Right lobe of liver (tissue), 6 donors: ENCODE results near the gene PRCP. TPM values are rescaled to one million over a fixed set of nuclear protein-coding genes. Genes with fewer than 3 reads are reported as not detected.

Source experiments
- ATAC-seq, 4 donors: fragments of 200-7000 bp; cut with Tn5 transposase; one replicate each; pipeline ENCODE4 v1.9.1; 2020; ENCODE audit warnings: mild to moderate bottlenecking in 4 of 4, moderate library complexity in 4 of 4
- DNase-seq, 3 donors: peaks; one replicate each; pipeline ENCODE4 v3.0.0-alpha.2; 2020
- H3K27ac ChIP-seq, 3 donors: fragments of 200-600 bp; one replicate each; pipeline ENCODE4 v1.8.0; 2022
- H3K27me3 ChIP-seq, 2 donors: fragments of 200-600 bp; one replicate each; pipeline ENCODE4 v1.8.0; 2022
- H3K36me3 ChIP-seq, 4 donors: fragments of 200-600 bp; sonication (generic) in 1 of 4; one replicate each; pipeline versions ENCODE4 v1.5.1 to v1.8.0; 2017 to 2022; ENCODE audit warnings: control low read depth in 1 of 4
- H3K4me1 ChIP-seq, 4 donors: fragments of 200-600 bp; sonication (generic) in 1 of 4; one replicate each; pipeline versions ENCODE4 v1.5.1 to v1.8.0; 2017 to 2022; ENCODE audit warnings: control low read depth in 1 of 4
- H3K4me3 ChIP-seq, 3 donors: fragments of 200-600 bp; one replicate each; pipeline ENCODE4 v1.8.0; 2022
- H3K9me3 ChIP-seq, 4 donors: fragments of 200-600 bp; sonication (generic) in 1 of 4; one replicate each; pipeline versions ENCODE4 v1.5.1 to v1.8.0; 2017 to 2022; ENCODE audit warnings: control low read depth in 1 of 4
- POLR2A ChIP-seq: fragments of 450-650 bp; IDR thresholded peaks from one replicate; pipeline ENCODE4 v1.6.1; 2017; ENCODE audit warnings: antibody characterized with exemption, mild to moderate bottlenecking
- WGBS: methylation state at CpG from one replicate; pipeline ENCODE4 v1.1.6; 2018; ENCODE audit warnings: low coverage, low lambda C conversion rate; ENCODE audit not compliant: insufficient coverage; ENCODE audit errors: missing lambda C conversion rate; 5-methylcytosine and 5-hydroxymethylcytosine counted together
- intact Hi-C, 2 donors: fragments of 100-400 bp; cut with DNase I; formaldehyde crosslinking; loops; one replicate each; pipeline versions ENCODE4 v1.11.2 to v1.14.1; 2022
- total RNA-seq, 6 experiments: library from RNA; depleted of rRNA in 2 of 6; stranded (reverse); fragments of >200 nt in 2 of 6; fragmentation: NEBNext Ultra II Directional in 3 of 6; extraction: Animal tissue kit (Norgen Biotek cat#: 25700) in 3 of 6; gene quantifications; one replicate each; pipeline versions ENCODE4 v1.1.0 to v1.2.4, GENCODE V29; 2016 to 2023
- TF ChIP-seq, protein P1 (sequence below), 4 donors: fragments of 200-600 bp in 3 of 4; fragments of 450-650 bp in 1 of 4; IDR thresholded peaks; one replicate each; pipeline versions ENCODE4 v1.5.1 to v1.8.0; 2016 to 2022; ENCODE audit warnings: antibody characterized with exemption in 4 of 4, mild to moderate bottlenecking in 2 of 4
- donor health status: DM: no; HTN: yes; CAD: no.
- donor health status: DM: no; HTN: no; CAD: no.
- donor health status: DM: no; HTN: no; CAD: no.
- donor health status: DM: no; HTN: yes; CAD: no.
- donor health status: DM: no; HTN: yes; CAD: no.

The PRCP gene
- total RNA-seq, 6 experiments from 2014 or later = 35.4 to 84.9 (median 49.4) TPM

DNA sequence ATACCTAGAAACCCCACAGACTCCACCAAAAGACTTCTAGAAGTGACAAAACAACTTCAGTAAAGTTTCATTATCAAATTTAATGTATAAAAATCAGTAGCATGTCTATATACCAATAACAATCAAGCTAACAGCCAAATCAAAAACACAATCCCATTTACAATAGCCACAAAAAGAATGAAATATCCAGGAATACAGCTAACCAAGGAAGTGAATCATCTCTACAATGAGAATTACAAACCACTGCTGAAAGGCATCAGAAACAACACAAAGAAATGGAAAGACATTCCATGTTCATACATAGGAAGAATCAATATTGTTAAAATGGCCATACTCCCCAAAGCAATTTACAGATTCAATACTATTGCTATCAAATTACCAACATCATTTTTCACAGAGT is 46.0 kb downstream of the PRCP start:
- TF ChIP-seq, protein P1, sequence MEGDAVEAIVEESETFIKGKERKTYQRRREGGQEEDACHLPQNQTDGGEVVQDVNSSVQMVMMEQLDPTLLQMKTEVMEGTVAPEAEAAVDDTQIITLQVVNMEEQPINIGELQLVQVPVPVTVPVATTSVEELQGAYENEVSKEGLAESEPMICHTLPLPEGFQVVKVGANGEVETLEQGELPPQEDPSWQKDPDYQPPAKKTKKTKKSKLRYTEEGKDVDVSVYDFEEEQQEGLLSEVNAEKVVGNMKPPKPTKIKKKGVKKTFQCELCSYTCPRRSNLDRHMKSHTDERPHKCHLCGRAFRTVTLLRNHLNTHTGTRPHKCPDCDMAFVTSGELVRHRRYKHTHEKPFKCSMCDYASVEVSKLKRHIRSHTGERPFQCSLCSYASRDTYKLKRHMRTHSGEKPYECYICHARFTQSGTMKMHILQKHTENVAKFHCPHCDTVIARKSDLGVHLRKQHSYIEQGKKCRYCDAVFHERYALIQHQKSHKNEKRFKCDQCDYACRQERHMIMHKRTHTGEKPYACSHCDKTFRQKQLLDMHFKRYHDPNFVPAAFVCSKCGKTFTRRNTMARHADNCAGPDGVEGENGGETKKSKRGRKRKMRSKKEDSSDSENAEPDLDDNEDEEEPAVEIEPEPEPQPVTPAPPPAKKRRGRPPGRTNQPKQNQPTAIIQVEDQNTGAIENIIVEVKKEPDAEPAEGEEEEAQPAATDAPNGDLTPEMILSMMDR (IDR thresholded peaks at IDR 0.05) = no peak
- TF ChIP-seq POLR2A = no peak
- H3K27ac ChIP-seq = no peak overlapping the region
- ATAC-seq (no peak), DNase-seq (no peak)
- intact Hi-C loops = no loop called here
- no peaks in the 10 kb centered on the region for H3K27me3 ChIP-seq
- no peaks in the 10 kb centered on the region for H3K9me3 ChIP-seq
- H3K4me3 ChIP-seq = no peak overlapping the region
- H3K4me1 ChIP-seq = peaks cover 0 to 3% (median 0%) of the 10 kb centered on the region in 4 donors
- no peaks in the 10 kb centered on the region for H3K36me3 ChIP-seq

DNA sequence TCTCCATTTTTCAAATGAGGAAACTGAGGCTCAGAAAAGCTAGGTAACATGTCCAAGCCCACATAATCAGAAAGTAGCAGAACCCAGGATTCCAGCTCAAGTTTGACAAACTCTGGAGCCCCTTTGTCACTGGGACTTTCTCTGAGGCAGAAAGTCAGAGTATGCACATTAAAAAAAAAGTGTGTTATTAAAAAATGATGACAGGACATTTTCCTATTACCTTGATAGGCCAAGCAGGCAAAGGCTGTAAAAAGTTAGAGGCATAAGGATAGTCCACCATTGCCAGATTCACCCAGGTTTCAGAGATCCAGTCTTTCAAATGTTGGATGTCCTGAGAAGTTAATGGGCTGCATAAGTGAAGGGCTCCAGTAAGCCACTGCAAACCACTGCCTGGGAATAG is 51.4 kb downstream of the PRCP start:
- peaks cover 0 to 8% (median 3%) of the 10 kb centered on the region in 4 donors for H3K36me3 ChIP-seq
- H3K27ac ChIP-seq = no peak overlapping the region
- DNase-seq = no peak
- intact Hi-C loops = no loop called here
- no peaks in the 10 kb centered on the region for H3K27me3 ChIP-seq
- no peaks in the 10 kb centered on the region for H3K9me3 ChIP-seq
- no peak overlapping the region for H3K4me3 ChIP-seq
- no peak for ATAC-seq
- TF ChIP-seq, protein P1 (IDR thresholded peaks at IDR 0.05) = no peak
- no peak for TF ChIP-seq POLR2A
- peaks cover 0 to 3% (median 0%) of the 10 kb centered on the region in 4 donors for H3K4me1 ChIP-seq

DNA sequence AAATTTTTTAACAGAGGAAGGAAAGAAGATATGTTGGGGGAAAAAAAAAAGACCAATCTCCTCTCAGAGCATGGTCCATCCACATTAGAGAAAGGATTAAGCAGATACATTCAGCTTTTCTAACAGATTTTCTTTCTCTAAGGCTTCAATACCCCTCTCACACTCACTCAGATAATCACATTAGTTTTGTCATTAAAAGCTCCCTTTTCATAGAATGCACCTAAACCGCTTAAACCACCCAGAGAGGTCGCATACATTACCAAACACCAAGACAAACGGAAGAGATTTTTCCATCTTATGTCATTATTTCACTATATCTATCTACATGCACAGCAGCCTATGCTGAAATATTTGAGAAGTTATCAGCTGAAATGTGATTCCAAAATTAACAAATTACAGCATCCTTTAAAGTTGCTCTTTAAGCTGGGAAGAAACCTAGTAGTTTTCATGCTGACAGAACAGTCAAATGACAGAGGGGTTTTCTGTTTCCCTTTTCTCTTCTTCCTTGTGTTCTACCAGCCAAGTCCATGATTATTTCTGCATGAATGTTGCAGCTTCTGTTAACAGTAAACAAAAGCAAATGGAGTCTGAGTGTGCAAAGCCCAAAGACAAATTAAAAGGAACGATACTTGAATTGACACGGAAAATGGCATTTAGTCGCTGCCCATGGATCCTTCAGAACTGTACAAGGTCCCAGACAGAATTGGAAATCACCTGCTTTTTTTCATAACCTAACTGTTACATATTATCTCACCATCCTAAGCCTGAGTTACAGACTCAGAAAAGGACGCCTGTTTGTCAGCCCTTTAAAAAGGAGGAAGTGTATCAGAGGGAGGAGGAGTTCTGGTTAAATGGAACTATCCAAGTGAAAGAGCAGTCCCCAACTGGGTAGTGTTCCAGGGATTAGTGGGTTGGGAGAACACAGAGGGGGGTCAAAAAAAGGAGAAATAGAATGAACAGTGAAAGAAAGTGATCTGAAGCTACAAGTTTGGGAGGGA is 54.6 kb downstream of the PRCP start:
- TF ChIP-seq, protein P1 (IDR thresholded peaks at IDR 0.05) = no peak
- TF ChIP-seq POLR2A = no peak
- intact Hi-C loops = no loop called here
- Histone ChIP-seq H3K9me3 (no peaks in the 10 kb centered on the region), H3K4me1 (no peaks in the 10 kb centered on the region), H3K27ac (no peak overlapping the region), H3K4me3 (no peak overlapping the region), H3K27me3 (no peaks in the 10 kb centered on the region), H3K36me3 (peaks cover 0 to 8% (median 3%) of the 10 kb centered on the region in 4 donors)
- no peak for DNase-seq
- 88% methylated on average over 7 of the region's 7 CpGs for WGBS
- peak in 1 of 4 donors; percentile 30 for ATAC-seq

DNA sequence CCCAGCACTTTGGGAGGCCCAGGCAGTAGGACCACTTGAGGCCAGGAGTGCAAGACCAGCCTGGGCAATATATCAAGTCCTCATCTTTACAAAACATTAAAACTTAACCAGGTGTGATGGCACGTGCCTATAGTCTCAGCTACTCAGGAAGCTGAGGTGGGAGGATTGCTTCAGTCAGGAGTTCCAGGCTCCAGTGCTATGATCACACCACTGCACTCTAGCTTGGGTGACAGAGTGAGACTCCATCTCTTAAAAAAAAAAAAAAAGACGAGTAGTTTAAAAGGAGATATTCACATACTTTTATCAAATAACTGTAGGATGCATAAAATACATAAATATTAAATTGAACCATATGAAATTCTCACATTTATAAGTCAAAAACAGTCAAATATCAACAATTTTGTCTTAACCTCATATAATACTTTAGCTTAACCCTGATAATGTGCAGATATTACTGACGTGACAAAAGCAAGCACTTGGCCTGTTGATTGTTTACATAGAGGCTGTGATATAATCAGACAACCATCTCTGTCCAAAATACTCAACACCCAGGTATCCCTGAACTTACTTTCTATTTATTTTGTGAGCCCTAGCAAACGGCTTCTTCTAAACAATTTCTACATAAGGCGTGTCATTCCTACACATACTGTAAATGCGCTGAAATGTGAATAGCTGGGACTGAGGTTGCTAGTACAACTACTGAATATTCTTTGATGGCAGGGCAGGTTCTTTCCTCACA is 57.0 kb downstream of the PRCP start:
- Histone ChIP-seq H3K4me1 (no peaks in the 10 kb centered on the region), H3K4me3 (no peak overlapping the region), H3K27ac (no peak overlapping the region), H3K36me3 (peaks cover 0 to 8% (median 0%) of the 10 kb centered on the region in 4 donors), H3K9me3 (no peaks in the 10 kb centered on the region), H3K27me3 (no peaks in the 10 kb centered on the region)
- DNase-seq (no peak), ATAC-seq (peak in 1 of 4 donors; percentile 71)
- intact Hi-C loops = no loop called here
- no peak for TF ChIP-seq POLR2A
- WGBS = 67% methylated on average over 6 of the region's 6 CpGs

DNA sequence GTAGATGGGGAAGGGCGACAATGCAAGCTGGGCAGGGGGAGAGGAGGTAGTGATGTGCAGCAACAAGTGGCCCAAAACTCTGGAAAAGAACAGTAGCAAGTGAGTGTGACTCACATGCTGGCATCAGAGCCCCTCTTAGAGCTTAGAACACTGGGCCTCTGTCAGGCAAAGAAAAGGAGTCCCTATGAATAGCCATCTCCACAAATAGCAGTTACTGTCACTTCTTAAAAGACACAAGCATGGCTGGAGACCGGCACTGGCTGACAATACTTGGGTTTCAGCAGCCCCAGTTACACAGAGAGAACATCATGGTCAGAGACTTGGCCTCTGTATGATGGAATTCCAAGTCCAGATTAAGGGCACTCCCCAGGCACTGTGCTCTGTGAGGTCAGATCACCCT is 58.2 kb downstream of the PRCP start:
- Histone ChIP-seq H3K4me1 (no peaks in the 10 kb centered on the region), H3K9me3 (no peaks in the 10 kb centered on the region), H3K36me3 (peaks cover 0 to 19% (median 0%) of the 10 kb centered on the region in 4 donors), H3K27ac (no peak overlapping the region), H3K27me3 (no peaks in the 10 kb centered on the region), H3K4me3 (no peak overlapping the region)
- WGBS = 94% methylated on average over 2 of the region's 2 CpGs
- no peak for DNase-seq
- TF ChIP-seq, protein P1 (IDR thresholded peaks at IDR 0.05) = no peak
- intact Hi-C loops = no loop called here
- no peak for ATAC-seq
